ENCODE measurements around the gene ASCC2. TPM values are rescaled to one million over a fixed set of nuclear protein-coding genes. Genes with fewer than 3 reads are reported as not detected.

Gene ASCC2
- total and polyA plus RNA-seq, 2 donors (not counting 3 experiments of a cell fraction or from before 2014, with no cell fraction given), result 43.6 to 60.7 TPM

- Histone ChIP-seq H3K9me1 (replicated peaks; ENCODE audit: control insufficient read depth, extremely low read depth, insufficient read depth, low read length) (no peaks in the 10 kb centered on the region), H3K9me3 (replicated peaks; ENCODE audit: control insufficient read depth, insufficient read depth, low read length) (no peaks in the 10 kb centered on the region), H4K20me1 (replicated peaks; ENCODE audit: control insufficient read depth, extremely low read depth, insufficient read depth, low read length) (no peaks in the 10 kb centered on the region), H3K4me1 (ENCODE audit: control insufficient read depth, extremely low read depth, insufficient read depth, low read length) (no peaks in the 10 kb centered on the region), H3K27ac (ENCODE audit: insufficient read depth, low read depth, low read length) (no peak overlapping the region), H3K9ac (replicated peaks; ENCODE audit: extremely low read depth, insufficient read depth, low read length) (no peak overlapping the region), H3K4me2 (ENCODE audit: insufficient read depth, low read length) (no peak overlapping the region), H3K27me3 (ENCODE audit: control insufficient read depth in 2 of 2, insufficient read depth in 2 of 2, low read length in 2 of 2) (no peaks in the 10 kb centered on the region), H3K4me3 (replicated peaks in 1 of 3; ENCODE audit: insufficient read depth in 1 of 3, low read depth in 1 of 3, low read length in 3 of 3) (no peak overlapping the region), H3K36me3 (ENCODE audit: control insufficient read depth in 2 of 2, extremely low read depth in 1 of 2, insufficient read depth in 2 of 2, low read length in 2 of 2) (peaks cover 19 to 20% of the 10 kb centered on the region in 2 experiments), H2AFZ (ENCODE audit: low read depth, low read length) (no peak overlapping the region), H3K79me2 (ENCODE audit: control insufficient read depth, insufficient read depth, low read length) (no peaks in the 10 kb centered on the region)
- FAIRE-seq (no peak), DNase-seq (ENCODE audit: low read depth, low spot score) (no peak)
- CTCF ChIA-PET, result interaction anchor here (0.8 to 4.2 kb wide), 5 partner anchors 31 to 276 kb away, joined by 3 to 25 read pairs (median 3); no protein-coding TSS in a partner anchor
- TF ChIP-seq GATA2 (IDR thresholded peaks at IDR 0.05; ENCODE audit: insufficient read depth, insufficient read length, low read depth, low read length) (no peak), MAX (IDR thresholded peaks at IDR 0.05; ENCODE audit: insufficient read depth, insufficient read length) (no peak), FOS (IDR thresholded peaks at IDR 0.05; ENCODE audit: borderline replicate concordance, insufficient read depth, low read length) (no peak), POLR2A (IDR thresholded peaks at IDR 0.05; ENCODE audit: low read depth, low read length) (no peak), JUN (IDR thresholded peaks at IDR 0.05; ENCODE audit: borderline replicate concordance, insufficient read depth, insufficient read length, low read depth) (no peak), POLR2AphosphoS5 (IDR thresholded peaks at IDR 0.05; ENCODE audit: insufficient read depth, low read depth, low read length) (no peak)
- intact Hi-C loops (cut with micrococcal nuclease), result no loop called here
- no TSS peak for BruUV-seq (replicated peaks)
- dilution Hi-C loops (cut with MboI; ENCODE audit: extremely low pct_ligation_motif_present, low sequenced_read_pairs), result no loop called here
- POLR2A ChIA-PET, result no interaction called here
Observed at GRCh38 chr22:29813126-29813525, 24.9 kb downstream of the ASCC2 start.

GRCh38 chr22:29811377-29811776 is 26.7 kb downstream of the ASCC2 start:
- intact Hi-C loops (cut with micrococcal nuclease) (no loop called here), dilution Hi-C loops (cut with MboI; ENCODE audit: extremely low pct_ligation_motif_present, low sequenced_read_pairs) (no loop called here)
- DNase-seq (ENCODE audit: low read depth, low spot score) (no peak), FAIRE-seq (no peak)
- no peaks in the 10 kb centered on the region for H3K9me1 ChIP-seq (replicated peaks; ENCODE audit: control insufficient read depth, extremely low read depth, insufficient read depth, low read length)
- ChIA-PET CTCF (interaction anchor here (1.2 to 2.1 kb wide), 3 partner anchors 12 to 194 kb away, joined by 3 to 10 read pairs (median 3); no protein-coding TSS in a partner anchor), POLR2A (interaction anchor here (0.6 kb wide), 1 partner anchor 38 kb away, joined by 3 read pairs; no protein-coding TSS in a partner anchor)
- no peaks in the 10 kb centered on the region for H3K79me2 ChIP-seq (ENCODE audit: control insufficient read depth, insufficient read depth, low read length)
- no peaks in the 10 kb centered on the region for H3K4me1 ChIP-seq (ENCODE audit: control insufficient read depth, extremely low read depth, insufficient read depth, low read length)
- H3K4me3 ChIP-seq (replicated peaks in 1 of 3; ENCODE audit: insufficient read depth in 1 of 3, low read depth in 1 of 3, low read length in 3 of 3), result no peak overlapping the region
- H4K20me1 ChIP-seq (replicated peaks; ENCODE audit: control insufficient read depth, extremely low read depth, insufficient read depth, low read length), result no peaks in the 10 kb centered on the region
- no TSS peak for BruUV-seq (replicated peaks)
- H3K36me3 ChIP-seq (ENCODE audit: control insufficient read depth in 2 of 2, extremely low read depth in 1 of 2, insufficient read depth in 2 of 2, low read length in 2 of 2), result peaks cover 16 to 27% of the 10 kb centered on the region in 2 experiments
- H3K9ac ChIP-seq (replicated peaks; ENCODE audit: extremely low read depth, insufficient read depth, low read length), result no peak overlapping the region
- H3K27me3 ChIP-seq (ENCODE audit: control insufficient read depth in 2 of 2, insufficient read depth in 2 of 2, low read length in 2 of 2), result no peaks in the 10 kb centered on the region
- H3K9me3 ChIP-seq (replicated peaks; ENCODE audit: control insufficient read depth, insufficient read depth, low read length), result no peaks in the 10 kb centered on the region
- H3K27ac ChIP-seq (ENCODE audit: insufficient read depth, low read depth, low read length), result no peak overlapping the region
- H2AFZ ChIP-seq (ENCODE audit: low read depth, low read length), result no peak overlapping the region
- no peak for TF ChIP-seq JUN (IDR thresholded peaks at IDR 0.05; ENCODE audit: borderline replicate concordance, insufficient read depth, insufficient read length, low read depth)
- TF ChIP-seq GATA2 (IDR thresholded peaks at IDR 0.05; ENCODE audit: insufficient read depth, insufficient read length, low read depth, low read length), result no peak
- no peak for TF ChIP-seq POLR2A (IDR thresholded peaks at IDR 0.05; ENCODE audit: low read depth, low read length)
- TF ChIP-seq, protein P1, sequence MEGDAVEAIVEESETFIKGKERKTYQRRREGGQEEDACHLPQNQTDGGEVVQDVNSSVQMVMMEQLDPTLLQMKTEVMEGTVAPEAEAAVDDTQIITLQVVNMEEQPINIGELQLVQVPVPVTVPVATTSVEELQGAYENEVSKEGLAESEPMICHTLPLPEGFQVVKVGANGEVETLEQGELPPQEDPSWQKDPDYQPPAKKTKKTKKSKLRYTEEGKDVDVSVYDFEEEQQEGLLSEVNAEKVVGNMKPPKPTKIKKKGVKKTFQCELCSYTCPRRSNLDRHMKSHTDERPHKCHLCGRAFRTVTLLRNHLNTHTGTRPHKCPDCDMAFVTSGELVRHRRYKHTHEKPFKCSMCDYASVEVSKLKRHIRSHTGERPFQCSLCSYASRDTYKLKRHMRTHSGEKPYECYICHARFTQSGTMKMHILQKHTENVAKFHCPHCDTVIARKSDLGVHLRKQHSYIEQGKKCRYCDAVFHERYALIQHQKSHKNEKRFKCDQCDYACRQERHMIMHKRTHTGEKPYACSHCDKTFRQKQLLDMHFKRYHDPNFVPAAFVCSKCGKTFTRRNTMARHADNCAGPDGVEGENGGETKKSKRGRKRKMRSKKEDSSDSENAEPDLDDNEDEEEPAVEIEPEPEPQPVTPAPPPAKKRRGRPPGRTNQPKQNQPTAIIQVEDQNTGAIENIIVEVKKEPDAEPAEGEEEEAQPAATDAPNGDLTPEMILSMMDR (IDR thresholded peaks at IDR 0.05; ENCODE audit: extremely low read depth in 1 of 2, insufficient read depth in 1 of 2, low read depth in 1 of 2, low read length in 2 of 2), result no peak
- TF ChIP-seq POLR2AphosphoS5 (IDR thresholded peaks at IDR 0.05; ENCODE audit: insufficient read depth, low read depth, low read length), result no peak
- no peak for TF ChIP-seq MYC (IDR thresholded peaks at IDR 0.05; ENCODE audit: low read depth, low read length)
- TF ChIP-seq MAX (IDR thresholded peaks at IDR 0.05; ENCODE audit: insufficient read depth, insufficient read length), result no peak
- no peak for TF ChIP-seq FOS (IDR thresholded peaks at IDR 0.05; ENCODE audit: borderline replicate concordance, insufficient read depth, low read length)
- TF ChIP-seq EZH2 (IDR thresholded peaks at IDR 0.05; ENCODE audit: borderline replicate concordance, low read depth, low read length, severe bottlenecking), result no peak
- no peak overlapping the region for H3K4me2 ChIP-seq (ENCODE audit: insufficient read depth, low read length)

Measured in endothelial cell of umbilical vein (primary cell).